H1 (cell line): ENCODE data around the gene FUT2. TPM values are rescaled to one million over a fixed set of nuclear protein-coding genes. Genes with fewer than 3 reads are reported as not detected.

Experiments
- CREB1 ChIP-seq: IDR thresholded peaks from 2 replicates; pipeline ENCODE4 v1.6.1; 2012; ENCODE audit warnings: inconsistent platforms
- PHF8 ChIP-seq: fragments of 200-600 bp; sonication (generic); conservative IDR thresholded peaks from 2 replicates; pipeline ENCODE4 v1.7.1; 2012; ENCODE audit warnings: low read depth, mild to moderate bottlenecking, inconsistent platforms, low read length, moderate library complexity
- polyA plus RNA-seq, 7 experiments: library from polyadenylated mRNA; depleted of rRNA in 3 of 7; stranded (reverse) in 5 of 7; unstranded in 2 of 7; fragments of >200 nt in 5 of 7; fragments of 200-250 nt in 2 of 7; gene quantifications; 1 replicate in 5 of 7; 2 replicates in 1 of 7; 4 replicates in 1 of 7; pipeline versions ENCODE4 v1.2.1 to v1.2.3, GENCODE V29; 2011 to 2013; ENCODE audit warnings: missing spikeins in 2 of 7, mixed read lengths in 2 of 7
- total RNA-seq: library from RNA; stranded (reverse); fragmentation: NEBNext Ultra II Directional; extraction: Animal tissue kit (Norgen Biotek cat#: 25700); gene quantifications from 2 replicates; pipeline ENCODE4 v1.2.1, GENCODE V29; 2021

FUT2 gene
- total and polyA plus RNA-seq, 2 of the 8 experiments (the other 6 are each of a cell fraction or from before 2014, with no cell fraction given) = 5.0 to 5.6 TPM

- TF ChIP-seq CREB1 = no peak
- TF ChIP-seq PHF8 = 0 out of 2 replicates have a peak, but pooled peaks have one; percentile 31
Observed at GRCh38 chr19:48696353-48697010, 711 bp downstream of the FUT2 start (continued).
